ENCODE measurements around the gene TNNI2.

The TNNI2 gene

DNA sequence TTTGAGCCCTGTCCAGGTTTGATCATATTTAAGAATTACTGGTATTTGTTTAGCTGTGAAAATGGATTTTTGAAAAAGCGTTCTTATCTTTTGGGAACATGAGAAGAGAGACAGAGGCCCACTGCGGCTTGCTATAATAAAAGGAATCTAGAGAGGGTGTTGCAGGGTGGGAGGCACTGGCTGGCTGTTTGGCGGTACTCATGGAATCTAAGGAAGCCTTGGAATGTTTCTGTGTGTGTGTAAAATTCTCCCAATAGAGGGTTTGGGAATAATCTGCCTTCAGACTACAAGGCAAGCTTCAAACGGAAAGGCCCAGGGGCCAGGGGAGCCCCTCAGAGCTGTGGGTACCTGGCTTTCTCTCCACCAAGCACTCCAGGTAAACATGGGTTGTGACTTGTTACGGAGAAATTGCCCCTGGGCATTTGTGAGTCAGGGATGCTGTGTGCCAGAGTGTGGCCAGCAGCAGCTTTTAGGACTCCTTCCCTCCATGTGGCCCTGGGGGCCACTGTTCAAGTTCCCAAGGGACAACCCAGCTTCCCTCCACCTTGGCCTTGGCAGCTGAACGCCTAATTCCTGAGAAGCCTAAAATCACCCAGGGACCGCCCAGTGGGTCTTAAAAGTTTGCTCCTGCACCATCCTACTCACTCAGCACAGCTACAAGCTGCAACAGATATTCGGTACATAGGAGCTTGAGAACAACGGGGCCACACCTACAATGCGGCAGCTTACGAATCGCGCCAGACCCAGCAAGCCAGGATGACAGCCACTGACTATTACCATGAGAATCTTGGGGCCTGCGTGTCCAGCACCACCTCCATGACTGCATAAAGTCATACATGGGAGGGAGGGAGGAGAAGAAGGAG lies 18.1 kb upstream of the TNNI2 start:
- TF ChIP-seq, protein P1, sequence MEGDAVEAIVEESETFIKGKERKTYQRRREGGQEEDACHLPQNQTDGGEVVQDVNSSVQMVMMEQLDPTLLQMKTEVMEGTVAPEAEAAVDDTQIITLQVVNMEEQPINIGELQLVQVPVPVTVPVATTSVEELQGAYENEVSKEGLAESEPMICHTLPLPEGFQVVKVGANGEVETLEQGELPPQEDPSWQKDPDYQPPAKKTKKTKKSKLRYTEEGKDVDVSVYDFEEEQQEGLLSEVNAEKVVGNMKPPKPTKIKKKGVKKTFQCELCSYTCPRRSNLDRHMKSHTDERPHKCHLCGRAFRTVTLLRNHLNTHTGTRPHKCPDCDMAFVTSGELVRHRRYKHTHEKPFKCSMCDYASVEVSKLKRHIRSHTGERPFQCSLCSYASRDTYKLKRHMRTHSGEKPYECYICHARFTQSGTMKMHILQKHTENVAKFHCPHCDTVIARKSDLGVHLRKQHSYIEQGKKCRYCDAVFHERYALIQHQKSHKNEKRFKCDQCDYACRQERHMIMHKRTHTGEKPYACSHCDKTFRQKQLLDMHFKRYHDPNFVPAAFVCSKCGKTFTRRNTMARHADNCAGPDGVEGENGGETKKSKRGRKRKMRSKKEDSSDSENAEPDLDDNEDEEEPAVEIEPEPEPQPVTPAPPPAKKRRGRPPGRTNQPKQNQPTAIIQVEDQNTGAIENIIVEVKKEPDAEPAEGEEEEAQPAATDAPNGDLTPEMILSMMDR (IDR thresholded peaks at IDR 0.05; ENCODE audit: control extremely low read depth, extremely low read depth, low read depth, missing control alignments), result no peak
- no peak for DNase-seq (ENCODE audit: extremely low spot score)
- POLR2A ChIA-PET, result no interaction called here
- CTCF ChIA-PET, result interaction anchor here (1.0 to 6.0 kb wide), 3 partner anchors 9 to 127 kb away, joined by 3 to 33 read pairs (median 20); no protein-coding TSS in a partner anchor

DNA sequence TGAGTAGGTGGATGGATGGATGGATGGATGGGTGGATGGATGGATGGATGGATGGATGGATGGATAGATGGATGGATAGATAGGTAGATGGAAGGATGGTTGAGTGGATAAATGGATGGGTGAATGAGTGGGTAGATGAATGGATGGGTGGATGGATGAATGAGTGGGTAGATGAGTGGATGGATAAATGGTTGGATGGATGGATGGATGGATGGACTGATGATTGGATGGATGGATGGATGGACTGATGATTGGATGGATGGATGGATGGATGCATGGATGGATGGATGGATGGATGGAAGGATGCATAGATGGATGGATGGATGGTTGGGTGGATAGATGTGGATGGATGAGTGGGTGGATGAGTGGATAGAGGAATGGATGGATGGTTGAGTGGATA lies 17.2 kb upstream of the TNNI2 start:
- DNase-seq (ENCODE audit: extremely low spot score), result no peak
- TF ChIP-seq, protein P1 (IDR thresholded peaks at IDR 0.05; ENCODE audit: control extremely low read depth, extremely low read depth, low read depth, missing control alignments), result no peak
- ChIA-PET CTCF (interaction anchor here (1.4 to 6.0 kb wide), 3 partner anchors 11 to 330 kb away, joined by 4 to 33 read pairs (median 20); no protein-coding TSS in a partner anchor), POLR2A (no interaction called here)

DNA sequence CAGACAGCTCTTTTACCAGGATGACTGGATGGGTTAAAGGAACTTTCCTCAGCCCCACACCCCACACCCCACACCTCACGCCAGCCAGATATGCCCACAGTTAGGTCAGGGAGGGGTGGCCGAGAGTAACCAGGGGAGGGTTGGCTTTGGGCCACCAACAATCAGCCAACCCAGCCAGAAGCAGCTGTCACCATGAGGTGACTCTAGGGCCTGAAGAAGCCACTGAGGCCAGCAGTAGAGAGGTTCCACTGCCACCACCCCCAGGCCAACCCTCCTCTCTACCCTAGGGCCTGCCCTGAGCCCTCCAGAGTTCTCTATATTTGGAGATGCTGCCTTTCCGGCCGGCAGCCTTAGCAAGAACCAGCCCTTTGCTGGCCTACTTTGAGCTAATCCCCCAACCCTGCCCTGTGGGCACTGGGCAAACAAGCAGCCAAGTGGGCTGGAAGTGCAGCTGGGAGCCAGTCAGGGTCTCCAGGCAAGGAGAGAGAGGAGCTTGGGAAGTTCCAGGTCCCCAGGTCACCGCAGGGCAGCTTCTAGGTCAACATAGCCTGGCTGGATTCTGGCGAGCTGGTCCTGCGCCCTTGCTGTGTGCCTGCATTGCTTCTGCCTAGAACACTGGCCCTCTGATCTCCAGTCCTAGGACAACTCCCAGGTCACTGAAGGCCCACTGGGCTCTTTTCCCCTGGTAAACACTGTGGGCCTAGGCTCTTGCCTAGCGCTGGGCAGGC lies 16.0 kb upstream of the TNNI2 start:
- TF ChIP-seq, protein P1 (IDR thresholded peaks at IDR 0.05; ENCODE audit: control extremely low read depth, extremely low read depth, low read depth, missing control alignments), result no peak
- ChIA-PET CTCF (interaction anchor here (0.9 to 6.0 kb wide), 7 partner anchors 10 to 329 kb away, joined by 3 to 33 read pairs (median 4); no protein-coding TSS in a partner anchor), POLR2A (no interaction called here)
- DNase-seq (ENCODE audit: extremely low spot score), result no peak

DNA sequence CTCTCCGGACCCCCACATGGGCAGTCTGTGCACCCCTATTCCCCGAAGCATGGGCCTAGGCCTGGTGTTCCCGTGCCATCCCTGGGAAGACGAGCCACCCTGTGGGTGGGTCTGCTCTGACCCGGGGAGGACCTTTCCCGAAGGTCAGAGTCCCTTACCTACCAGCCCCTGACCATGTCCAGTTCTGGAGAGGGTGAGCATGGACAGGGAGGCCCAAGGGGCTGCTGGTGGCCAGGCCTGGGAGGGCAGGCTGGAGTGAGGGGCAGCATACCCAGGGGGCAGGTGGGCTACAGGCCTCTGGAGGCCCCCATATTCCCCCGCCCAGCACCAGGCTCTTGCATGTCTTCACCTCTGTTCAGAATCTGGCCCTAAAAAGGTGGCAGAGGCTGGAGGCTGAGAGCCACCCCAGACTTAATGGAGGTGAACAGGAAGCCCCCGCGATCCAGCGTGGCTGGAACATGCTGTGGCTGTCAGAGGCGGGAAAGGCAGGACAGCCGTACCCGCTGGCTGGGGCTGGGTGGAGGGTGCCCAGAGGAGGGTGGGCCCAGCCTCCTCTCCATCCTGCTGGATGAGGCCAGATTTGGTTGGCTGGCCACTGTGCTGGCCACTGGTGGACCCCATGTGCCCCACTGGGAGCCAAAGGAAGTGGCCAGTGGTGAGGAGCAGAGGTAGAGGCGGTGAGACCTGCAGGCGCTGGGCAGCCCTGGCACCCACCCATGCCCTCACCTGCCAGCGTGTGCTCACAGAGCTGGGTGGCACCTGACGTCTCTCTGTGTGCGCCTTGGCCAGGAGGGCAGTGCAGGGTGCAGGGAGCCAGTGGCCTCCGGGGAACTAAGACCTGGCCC lies 15.2 kb upstream of the TNNI2 start:
- TF ChIP-seq, protein P1 (IDR thresholded peaks at IDR 0.05; ENCODE audit: control extremely low read depth, extremely low read depth, low read depth, missing control alignments), result no peak
- POLR2A ChIA-PET, result no interaction called here
- no peak for DNase-seq (ENCODE audit: extremely low spot score)
- CTCF ChIA-PET, result interaction anchor here (0.9 to 6.0 kb wide), 6 partner anchors 9 to 327 kb away, joined by 3 to 33 read pairs (median 10); no protein-coding TSS in a partner anchor

DNA sequence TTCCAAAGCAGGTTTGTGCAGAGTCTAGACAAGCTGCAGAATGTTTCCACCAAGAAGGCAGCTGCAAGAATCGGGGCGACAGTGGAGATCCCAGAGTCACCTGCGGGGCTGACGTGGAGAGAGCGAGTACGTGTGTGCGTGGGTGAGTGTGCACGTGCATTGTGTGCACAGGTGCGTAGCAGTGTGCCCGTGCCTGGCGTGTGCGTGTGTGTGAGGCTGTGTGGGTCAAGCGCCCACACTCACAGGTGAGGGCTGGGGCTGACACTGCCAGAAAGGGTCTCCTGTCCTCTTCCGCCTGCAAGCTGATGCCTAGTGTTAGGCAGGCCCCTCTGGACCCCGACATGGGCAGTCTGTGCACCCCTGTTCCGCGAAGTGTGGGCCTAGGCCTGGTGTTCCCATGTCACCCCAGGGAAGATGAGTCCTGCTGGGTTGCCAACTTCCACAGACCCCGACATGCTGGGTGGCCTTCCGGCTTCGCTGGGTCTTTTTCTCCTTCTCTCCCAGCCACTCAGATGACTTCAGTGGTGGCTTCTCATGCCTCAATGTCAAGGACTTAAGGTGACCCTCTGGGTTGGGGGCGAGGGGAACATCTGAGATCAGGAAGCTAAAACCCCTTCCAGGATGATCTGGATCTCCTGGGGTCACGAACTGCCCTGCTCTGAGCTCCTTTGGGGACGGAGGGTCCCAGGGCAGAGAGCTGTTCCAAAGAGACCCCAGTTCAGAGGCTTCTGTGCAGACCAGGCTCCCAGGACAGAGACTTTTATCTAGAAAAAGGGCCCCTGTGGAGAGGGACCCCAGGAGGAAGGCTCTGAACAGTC lies 14.4 kb upstream of the TNNI2 start:
- ChIA-PET POLR2A (no interaction called here), CTCF (interaction anchor here (0.9 to 6.0 kb wide), 5 partner anchors 8 to 171 kb away, joined by 3 to 33 read pairs (median 6); no protein-coding TSS in a partner anchor)
- DNase-seq (ENCODE audit: extremely low spot score), result no peak
- TF ChIP-seq, protein P1 (IDR thresholded peaks at IDR 0.05; ENCODE audit: control extremely low read depth, extremely low read depth, low read depth, missing control alignments), result no peak

All from GM10248 (cell line).